ENCODE measurements around the gene KLF17.

KLF17 gene

DNA sequence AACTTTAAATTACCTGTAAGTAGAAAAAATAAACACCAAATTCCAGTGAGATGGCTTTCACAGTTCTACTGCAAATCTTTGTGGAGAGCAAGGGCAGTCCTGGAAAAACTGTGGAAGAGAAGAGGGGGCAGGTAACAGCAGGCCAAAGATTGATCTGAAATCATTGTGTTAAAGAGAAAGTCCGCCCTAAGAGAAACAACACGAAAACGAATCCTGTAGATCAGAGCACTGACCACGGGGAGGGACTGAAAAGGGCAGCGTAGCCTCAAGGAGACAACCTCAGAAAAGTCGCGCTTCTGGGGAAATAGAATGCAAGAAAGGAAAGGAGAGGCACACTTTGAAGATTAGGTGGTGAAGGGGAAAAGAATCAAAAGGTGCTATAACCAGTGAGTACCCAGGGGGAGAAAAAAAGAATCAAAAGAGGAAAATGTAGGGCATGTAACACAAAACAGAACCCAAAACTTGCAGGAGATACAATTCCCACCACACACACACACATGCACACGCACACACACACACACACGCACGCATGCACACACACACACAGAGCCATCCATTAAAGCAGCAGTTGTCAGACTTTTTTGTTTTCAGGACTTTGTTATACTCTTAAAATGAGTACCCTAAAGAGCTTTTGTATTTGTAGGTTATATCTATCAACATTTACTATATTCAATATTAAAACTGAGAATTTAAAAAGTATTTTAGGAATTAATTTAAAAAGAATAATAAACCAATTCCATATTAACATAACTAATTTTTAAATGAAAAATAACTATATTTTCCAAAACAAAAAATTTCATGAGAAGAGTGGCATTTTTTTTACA lies 28.0 kb upstream of the KLF17 start:
- no peak for DNase-seq (ENCODE audit: low read depth)

DNA sequence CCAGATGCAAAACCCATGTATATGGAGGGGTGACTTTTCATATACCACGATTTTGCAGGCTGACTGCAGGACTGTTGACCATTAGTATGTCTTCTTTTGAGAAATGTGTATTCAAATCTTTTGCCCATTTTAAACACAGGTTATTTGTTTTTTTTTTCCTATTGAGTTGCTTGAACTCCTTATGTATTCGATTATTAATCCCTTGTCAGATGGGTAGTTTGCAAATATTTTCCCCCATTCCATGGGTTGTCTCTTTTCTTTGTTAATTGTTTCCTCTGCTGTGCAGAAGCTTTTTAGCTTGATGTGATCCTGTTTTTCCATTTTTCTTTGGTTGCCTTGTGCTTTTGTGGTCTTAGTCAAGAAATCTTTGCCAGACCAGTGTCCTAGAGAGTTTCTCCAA lies 24.6 kb upstream of the KLF17 start:
- TF ChIP-seq, protein P1, sequence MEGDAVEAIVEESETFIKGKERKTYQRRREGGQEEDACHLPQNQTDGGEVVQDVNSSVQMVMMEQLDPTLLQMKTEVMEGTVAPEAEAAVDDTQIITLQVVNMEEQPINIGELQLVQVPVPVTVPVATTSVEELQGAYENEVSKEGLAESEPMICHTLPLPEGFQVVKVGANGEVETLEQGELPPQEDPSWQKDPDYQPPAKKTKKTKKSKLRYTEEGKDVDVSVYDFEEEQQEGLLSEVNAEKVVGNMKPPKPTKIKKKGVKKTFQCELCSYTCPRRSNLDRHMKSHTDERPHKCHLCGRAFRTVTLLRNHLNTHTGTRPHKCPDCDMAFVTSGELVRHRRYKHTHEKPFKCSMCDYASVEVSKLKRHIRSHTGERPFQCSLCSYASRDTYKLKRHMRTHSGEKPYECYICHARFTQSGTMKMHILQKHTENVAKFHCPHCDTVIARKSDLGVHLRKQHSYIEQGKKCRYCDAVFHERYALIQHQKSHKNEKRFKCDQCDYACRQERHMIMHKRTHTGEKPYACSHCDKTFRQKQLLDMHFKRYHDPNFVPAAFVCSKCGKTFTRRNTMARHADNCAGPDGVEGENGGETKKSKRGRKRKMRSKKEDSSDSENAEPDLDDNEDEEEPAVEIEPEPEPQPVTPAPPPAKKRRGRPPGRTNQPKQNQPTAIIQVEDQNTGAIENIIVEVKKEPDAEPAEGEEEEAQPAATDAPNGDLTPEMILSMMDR (IDR thresholded peaks at IDR 0.05; ENCODE audit: control insufficient read depth, extremely low read depth, insufficient read depth): no peak
- DNase-seq (ENCODE audit: low read depth): no peak
- H3K4me3 ChIP-seq (ENCODE audit: low read depth, low read length): no peak overlapping the region

More for the DNA sequence above, 28.0 kb upstream of the KLF17 start:
- no peak overlapping the region for H3K4me3 ChIP-seq (ENCODE audit: low read depth, low read length)
- TF ChIP-seq, protein P1 (IDR thresholded peaks at IDR 0.05; ENCODE audit: control insufficient read depth, extremely low read depth, insufficient read depth): no peak

DNA sequence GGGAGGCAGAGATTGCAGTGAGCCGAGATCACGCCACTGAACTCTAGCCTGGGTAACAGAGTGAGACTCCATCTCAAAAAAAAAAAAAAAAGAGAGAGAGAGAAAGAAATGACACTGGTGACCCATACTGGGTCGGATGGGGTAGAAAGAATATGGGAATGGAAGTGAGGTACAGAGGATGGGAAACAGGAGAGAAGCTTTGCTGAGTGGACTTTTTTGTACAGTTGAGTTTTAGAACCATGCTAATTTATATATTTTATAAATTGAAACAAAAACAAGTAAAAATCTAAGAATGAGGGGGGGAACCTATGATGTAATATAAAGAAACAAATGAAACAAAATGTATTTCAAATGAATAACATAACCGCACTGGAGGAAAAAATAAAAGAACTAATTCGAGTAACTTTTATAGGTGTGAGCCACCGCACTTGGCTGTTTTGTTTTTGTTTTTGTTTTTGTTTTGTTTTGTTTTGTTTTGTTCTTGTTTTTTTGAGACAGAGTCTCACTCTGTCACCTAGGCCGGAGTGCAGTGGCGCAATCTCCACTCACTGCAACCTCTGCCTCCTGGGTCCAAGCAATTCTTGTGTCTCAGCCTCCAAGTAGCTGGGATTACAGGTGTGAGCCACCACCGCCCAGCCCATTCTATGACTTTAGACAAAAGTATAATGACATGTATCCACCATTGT lies 18.3 kb upstream of the KLF17 start:
- no peak overlapping the region for H3K4me3 ChIP-seq (ENCODE audit: low read depth, low read length)
- no peak for DNase-seq (ENCODE audit: low read depth)
- TF ChIP-seq, protein P1 (IDR thresholded peaks at IDR 0.05; ENCODE audit: control insufficient read depth, extremely low read depth, insufficient read depth): no peak

DNA sequence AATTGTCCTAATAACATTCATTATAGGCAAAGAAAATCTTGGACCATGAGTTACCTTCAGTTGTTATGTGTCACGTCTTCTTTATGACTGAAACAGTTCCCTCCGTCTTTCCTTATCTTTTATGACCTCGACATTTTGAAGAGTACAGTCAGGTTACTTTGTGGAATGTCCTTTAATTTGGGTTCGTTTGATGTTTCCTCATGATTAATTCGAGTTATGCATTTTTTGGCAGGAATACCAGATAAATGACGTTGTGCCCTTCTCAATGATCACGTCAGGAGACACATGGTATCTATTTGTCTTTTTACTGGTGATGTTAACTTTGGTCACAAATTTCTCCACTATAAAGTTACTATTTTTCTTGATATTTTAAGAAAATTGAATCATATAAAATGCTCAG lies 17.3 kb upstream of the KLF17 start:
- DNase-seq (ENCODE audit: low read depth): no peak
- TF ChIP-seq, protein P1 (IDR thresholded peaks at IDR 0.05; ENCODE audit: control insufficient read depth, extremely low read depth, insufficient read depth): no peak
- no peak overlapping the region for H3K4me3 ChIP-seq (ENCODE audit: low read depth, low read length)

DNA sequence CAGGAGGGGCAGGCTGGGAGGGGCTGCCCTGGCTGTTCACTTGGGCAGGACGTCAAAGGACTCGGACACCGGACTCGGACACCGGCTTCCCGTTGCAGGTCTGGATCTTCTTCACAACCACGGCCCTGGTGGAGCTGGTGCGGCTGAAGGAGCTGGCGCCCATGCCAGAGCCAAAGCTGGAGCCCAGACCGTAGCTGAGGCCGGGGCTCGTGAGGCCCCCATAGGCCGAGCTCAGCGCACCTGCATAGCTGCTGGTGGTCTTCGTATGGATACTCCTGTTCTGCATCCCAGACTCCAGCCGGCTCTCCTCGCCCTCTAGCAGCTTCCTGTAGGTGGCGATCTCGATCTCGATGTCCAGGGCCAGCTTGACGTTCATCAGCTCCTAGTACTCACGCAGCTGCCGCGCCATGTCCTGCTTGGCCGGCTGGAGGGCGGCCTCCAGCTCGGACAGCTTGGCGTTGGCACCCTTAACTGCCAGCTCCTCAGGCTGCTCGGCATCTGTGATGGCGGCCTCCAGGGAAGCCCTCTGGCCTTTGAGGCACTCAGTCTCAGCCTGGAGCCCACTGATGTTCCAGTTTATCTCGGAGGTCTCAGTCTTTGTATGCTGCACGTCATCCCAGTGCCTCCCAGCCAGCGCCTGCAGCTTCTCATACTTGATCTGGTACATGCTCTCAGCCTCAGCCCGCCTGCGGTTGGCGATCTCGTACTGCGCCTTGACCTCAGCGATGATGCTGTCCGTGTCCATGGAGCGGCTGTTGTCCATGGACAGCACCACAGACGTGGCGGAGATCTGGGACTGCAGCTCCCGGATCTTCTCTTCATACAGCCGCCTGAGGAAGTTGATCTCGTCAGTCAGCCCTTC lies 15.1 kb upstream of the KLF17 start:
- DNase-seq (ENCODE audit: low read depth): no peak
- TF ChIP-seq, protein P1 (IDR thresholded peaks at IDR 0.05; ENCODE audit: control insufficient read depth, extremely low read depth, insufficient read depth): 0 out of 2 replicates have a peak, but pooled peaks have one; percentile 1
- H3K4me3 ChIP-seq (ENCODE audit: low read depth, low read length): no peak overlapping the region

DNA sequence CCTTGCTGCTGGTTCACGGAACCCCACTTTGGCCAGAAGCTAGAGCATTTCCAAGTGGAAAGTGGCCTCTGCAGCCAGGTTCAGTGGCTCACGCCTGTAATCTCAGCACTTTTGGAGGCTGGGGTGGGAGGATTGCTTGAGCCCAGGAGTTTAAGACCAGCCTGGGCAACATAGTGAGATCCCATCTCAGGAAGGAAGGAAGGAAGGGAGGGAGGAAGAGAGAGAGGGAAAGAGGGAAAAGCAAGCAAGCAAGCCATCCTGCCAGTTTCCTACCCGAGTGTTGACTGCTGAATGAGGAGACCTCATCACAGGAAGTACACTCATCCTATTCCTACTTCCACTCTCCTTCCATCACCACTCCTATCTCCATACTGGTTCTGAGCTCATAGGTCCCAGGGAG lies 12.8 kb upstream of the KLF17 start:
- no peak for DNase-seq (ENCODE audit: low read depth)
- TF ChIP-seq, protein P1 (IDR thresholded peaks at IDR 0.05; ENCODE audit: control insufficient read depth, extremely low read depth, insufficient read depth): no peak
- no peak overlapping the region for H3K4me3 ChIP-seq (ENCODE audit: low read depth, low read length)

All from LNCaP clone FGC (cell line).